Measurements from ENCODE around the gene ORAI3. TPM values are rescaled to one million over a fixed set of nuclear protein-coding genes. Genes with fewer than 3 reads are reported as not detected.

Gene ORAI3
- total RNA-seq, 1 donor = 63.3 TPM

DNA sequence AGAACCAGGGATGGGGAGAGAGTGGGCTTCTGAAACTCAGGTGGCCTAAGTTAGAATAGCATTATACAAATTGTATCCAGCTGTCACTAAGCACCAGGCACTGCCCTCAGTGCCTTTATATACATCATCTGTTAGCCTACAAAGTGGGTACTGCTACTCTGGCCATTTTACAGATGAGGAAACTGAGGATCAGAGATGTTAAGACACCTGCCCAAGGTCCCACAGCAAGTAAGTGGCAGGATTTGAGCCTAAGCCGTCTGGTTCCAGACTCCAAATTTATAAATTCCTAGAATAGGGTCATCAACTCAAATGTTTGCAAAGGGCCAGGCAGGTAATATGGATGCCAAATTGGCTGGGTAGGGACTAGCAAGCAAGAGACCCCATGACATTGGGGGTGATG lies 2.3 kb downstream of the ORAI3 start:
- Histone ChIP-seq H2AFZ (ENCODE audit: low read length) (no peak overlapping the region), H3K4me2 (ENCODE audit: insufficient read depth, low read length) (no peak overlapping the region), H3K27ac (ENCODE audit: low read depth, low read length) (no peak overlapping the region), H3K36me3 (ENCODE audit: insufficient read depth, low read length) (no peaks in the 10 kb centered on the region), H3K9me3 (ENCODE audit: low read depth, low read length) (no peaks in the 10 kb centered on the region), H3K4me3 (ENCODE audit: insufficient read depth, low read length) (no peak overlapping the region), H3K27me3 (ENCODE audit: insufficient read depth, low read length) (no peaks in the 10 kb centered on the region), H3K4me1 (ENCODE audit: insufficient read depth, low read length) (peaks cover 23% of the 10 kb centered on the region), H4K20me1 (ENCODE audit: insufficient read depth, low read length) (peaks cover 19% of the 10 kb centered on the region), H3K79me2 (ENCODE audit: insufficient read depth, low read length) (peaks cover 8% of the 10 kb centered on the region)
- no peak for TF ChIP-seq CTCF (IDR thresholded peaks at IDR 0.05; ENCODE audit: extremely low read depth, low read depth, low read length)
- peak; percentile 15 for DNase-seq (ENCODE audit: insufficient read length, low spot score, missing footprints)

DNA sequence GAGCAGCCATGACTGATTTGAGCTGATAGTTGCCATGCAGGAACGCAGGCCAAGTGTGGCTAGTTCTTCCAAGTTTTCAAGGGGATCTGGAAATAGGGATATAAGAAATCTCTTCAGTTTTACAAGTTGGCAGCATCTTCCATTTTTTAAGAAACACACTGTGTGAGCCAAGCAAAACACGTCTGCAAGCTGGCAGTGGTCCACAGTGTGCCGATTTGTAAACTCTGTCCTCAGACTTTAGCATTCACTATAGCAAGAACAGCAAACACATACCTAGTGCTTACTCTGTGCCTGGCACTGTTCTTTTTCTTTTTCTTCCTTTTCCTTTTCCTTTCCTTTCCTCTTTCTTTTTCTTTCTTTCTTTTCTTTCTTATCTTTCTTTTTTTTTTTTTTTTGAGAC lies 2.9 kb downstream of the ORAI3 start:
- peaks cover 8% of the 10 kb centered on the region for H3K79me2 ChIP-seq (ENCODE audit: insufficient read depth, low read length)
- no peak overlapping the region for H2AFZ ChIP-seq (ENCODE audit: low read length)
- H3K4me1 ChIP-seq (ENCODE audit: insufficient read depth, low read length) = peaks cover 24% of the 10 kb centered on the region
- H3K9me3 ChIP-seq (ENCODE audit: low read depth, low read length) = no peaks in the 10 kb centered on the region
- H4K20me1 ChIP-seq (ENCODE audit: insufficient read depth, low read length) = peaks cover 19% of the 10 kb centered on the region
- no peak overlapping the region for H3K27ac ChIP-seq (ENCODE audit: low read depth, low read length)
- no peak overlapping the region for H3K4me2 ChIP-seq (ENCODE audit: insufficient read depth, low read length)
- no peak overlapping the region for H3K4me3 ChIP-seq (ENCODE audit: insufficient read depth, low read length)
- H3K27me3 ChIP-seq (ENCODE audit: insufficient read depth, low read length) = no peaks in the 10 kb centered on the region
- no peak for DNase-seq (ENCODE audit: insufficient read length, low spot score, missing footprints)
- TF ChIP-seq CTCF (IDR thresholded peaks at IDR 0.05; ENCODE audit: extremely low read depth, low read depth, low read length) = no peak
- H3K36me3 ChIP-seq (ENCODE audit: insufficient read depth, low read length) = no peaks in the 10 kb centered on the region

DNA sequence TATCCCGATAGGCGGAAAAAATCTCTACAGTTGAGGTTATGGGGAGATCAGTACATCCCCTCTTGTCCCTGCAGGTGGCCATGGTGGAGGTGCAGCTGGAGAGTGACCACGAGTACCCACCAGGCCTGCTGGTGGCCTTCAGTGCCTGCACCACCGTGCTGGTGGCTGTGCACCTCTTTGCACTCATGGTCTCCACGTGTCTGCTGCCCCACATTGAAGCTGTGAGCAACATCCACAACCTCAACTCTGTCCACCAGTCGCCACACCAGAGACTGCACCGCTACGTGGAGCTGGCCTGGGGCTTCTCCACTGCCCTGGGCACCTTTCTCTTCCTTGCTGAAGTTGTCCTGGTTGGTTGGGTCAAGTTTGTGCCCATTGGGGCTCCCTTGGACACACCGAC lies 4.2 kb downstream of the ORAI3 start:
- no peak for DNase-seq (ENCODE audit: insufficient read length, low spot score, missing footprints)

GRCh38 chr16:30953511-30954124 lies 4.8 kb downstream of the ORAI3 start:
- H3K9me3 ChIP-seq (ENCODE audit: low read depth, low read length) = no peaks in the 10 kb centered on the region
- H3K4me1 ChIP-seq (ENCODE audit: insufficient read depth, low read length) = peaks cover 31% of the 10 kb centered on the region
- peak; percentile 79 for TF ChIP-seq CTCF (IDR thresholded peaks at IDR 0.05; ENCODE audit: extremely low read depth, low read depth, low read length)
- peaks cover 21% of the 10 kb centered on the region for H4K20me1 ChIP-seq (ENCODE audit: insufficient read depth, low read length)
- no peak overlapping the region for H2AFZ ChIP-seq (ENCODE audit: low read length)
- no peak overlapping the region for H3K4me2 ChIP-seq (ENCODE audit: insufficient read depth, low read length)
- DNase-seq (ENCODE audit: insufficient read length, low spot score, missing footprints) = peak; percentile 94
- no peak overlapping the region for H3K27ac ChIP-seq (ENCODE audit: low read depth, low read length)
- H3K4me3 ChIP-seq (ENCODE audit: insufficient read depth, low read length) = no peak overlapping the region
- H3K27me3 ChIP-seq (ENCODE audit: insufficient read depth, low read length) = no peaks in the 10 kb centered on the region
- H3K79me2 ChIP-seq (ENCODE audit: insufficient read depth, low read length) = peaks cover 12% of the 10 kb centered on the region
- H3K36me3 ChIP-seq (ENCODE audit: insufficient read depth, low read length) = no peaks in the 10 kb centered on the region

More for the DNA sequence above, 4.2 kb downstream of the ORAI3 start:
- Histone ChIP-seq H3K79me2 (ENCODE audit: insufficient read depth, low read length) (peaks cover 8% of the 10 kb centered on the region), H3K4me1 (ENCODE audit: insufficient read depth, low read length) (peaks cover 28% of the 10 kb centered on the region), H3K27me3 (ENCODE audit: insufficient read depth, low read length) (no peaks in the 10 kb centered on the region), H3K36me3 (ENCODE audit: insufficient read depth, low read length) (no peaks in the 10 kb centered on the region), H4K20me1 (ENCODE audit: insufficient read depth, low read length) (peaks cover 19% of the 10 kb centered on the region), H2AFZ (ENCODE audit: low read length) (no peak overlapping the region), H3K27ac (ENCODE audit: low read depth, low read length) (no peak overlapping the region), H3K4me2 (ENCODE audit: insufficient read depth, low read length) (no peak overlapping the region), H3K4me3 (ENCODE audit: insufficient read depth, low read length) (no peak overlapping the region), H3K9me3 (ENCODE audit: low read depth, low read length) (no peaks in the 10 kb centered on the region)
- no peak for TF ChIP-seq CTCF (IDR thresholded peaks at IDR 0.05; ENCODE audit: extremely low read depth, low read depth, low read length)

All from osteoblast (primary cell).